HEK293 (cell line): ENCODE data around the gene ROM1.

Source experiments
- CTCF ChIA-PET: fragments of 350-600 bp; formaldehyde crosslinking; extraction: SDS; loops from one replicate; lab custom pipeline; 2021; ENCODE audit warnings: antibody characterized with exemption; lab: Yijun Ruan, JAX
- POLR2A ChIA-PET: fragments of 300-600 bp; formaldehyde crosslinking; extraction: SDS; loops from one replicate; lab custom pipeline; 2020; ENCODE audit warnings: antibody characterized with exemption, inconsistent platforms; lab: Yijun Ruan, JAX
- H3K27ac ChIP-seq: fragments of 200-500 bp; sonication (Bioruptor generic); 2 replicates; pipeline ENCODE4 v1.5.1; 2014; ENCODE audit warnings: low read depth, low read length, control low read depth, inconsistent platforms; ENCODE audit errors: extremely low read depth
- H3K36me3 ChIP-seq, 2 experiments: fragments of 200-500 bp in 1 of 2; sonication (Bioruptor generic) in 1 of 2; 1 replicate in 1 of 2; 2 replicates in 1 of 2; pipeline ENCODE4 v1.5.1; 2014 to 2017; ENCODE audit warnings: inconsistent platforms in 2 of 2, low read length in 2 of 2; ENCODE audit not compliant: control insufficient read depth in 2 of 2, insufficient read depth in 1 of 2
- H3K4me1 ChIP-seq: fragments of 200-500 bp; sonication (Bioruptor generic); 2 replicates; pipeline ENCODE4 v1.5.1; 2014; ENCODE audit warnings: mild to moderate bottlenecking, low read length, inconsistent platforms; ENCODE audit not compliant: control insufficient read depth, insufficient read depth
- H3K4me3 ChIP-seq: 2 replicates; pipeline ENCODE4 v1.5.1; 2011; ENCODE audit warnings: low read depth, mild to moderate bottlenecking, control low read depth, low read length, moderate library complexity
- H3K9me3 ChIP-seq: fragments of 200-500 bp; sonication (Bioruptor generic); 2 replicates; pipeline ENCODE4 v1.5.1; 2014; ENCODE audit warnings: low read depth, low read length, inconsistent platforms; ENCODE audit not compliant: control insufficient read depth, insufficient read depth
- HOXA7 ChIP-seq: sonication (generic); formaldehyde crosslinking; IDR thresholded peaks from 2 replicates; pipeline ENCODE4 v1.8.1; 2022; ENCODE audit warnings: missing genetic modification reagents, borderline replicate concordance
- KLF1 ChIP-seq: fragments of 450-650 bp; formaldehyde crosslinking; IDR thresholded peaks from 2 replicates; pipeline ENCODE4 v1.5.1; 2016; ENCODE audit warnings: missing biosample characterization, missing genetic modification characterization
- RBAK ChIP-seq: fragments of 450-650 bp; formaldehyde crosslinking; IDR thresholded peaks from 2 replicates; pipeline ENCODE4 v1.5.1; 2016; ENCODE audit warnings: missing biosample characterization, missing genetic modification characterization
- SP2 ChIP-seq: fragments of 450-650 bp; formaldehyde crosslinking; IDR thresholded peaks from 2 replicates; pipeline ENCODE4 v1.5.1; 2016; ENCODE audit warnings: missing biosample characterization, missing genetic modification characterization
- WT1 ChIP-seq: fragments of 450-650 bp; formaldehyde crosslinking; IDR thresholded peaks from 2 replicates; pipeline ENCODE4 v1.5.1; 2016; ENCODE audit warnings: missing biosample characterization, missing genetic modification characterization
- ZBTB17 ChIP-seq: fragments of 450-650 bp; formaldehyde crosslinking; IDR thresholded peaks from 2 replicates; pipeline ENCODE4 v1.5.1; 2016; ENCODE audit warnings: missing biosample characterization, missing genetic modification characterization
- ZBTB8A ChIP-seq: fragments of 450-650 bp; formaldehyde crosslinking; IDR thresholded peaks from 2 replicates; pipeline ENCODE4 v1.5.1; 2016; ENCODE audit warnings: missing biosample characterization, missing genetic modification characterization
- ZFHX2 ChIP-seq: fragments of 450-650 bp; formaldehyde crosslinking; conservative IDR thresholded peaks from 2 replicates; pipeline ENCODE4 v1.5.1; 2016; ENCODE audit warnings: missing biosample characterization, missing genetic modification characterization
- ZFP3 ChIP-seq: fragments of 450-650 bp; formaldehyde crosslinking; IDR thresholded peaks from 2 replicates; pipeline ENCODE4 v1.5.1; 2016; ENCODE audit warnings: low read depth, missing biosample characterization, missing genetic modification characterization
- ZFP41 ChIP-seq: fragments of 450-650 bp; formaldehyde crosslinking; IDR thresholded peaks from 2 replicates; pipeline ENCODE4 v1.5.1; 2016; ENCODE audit warnings: missing biosample characterization, missing genetic modification characterization, borderline replicate concordance
- ZIC2 ChIP-seq: fragments of 450-650 bp; formaldehyde crosslinking; IDR thresholded peaks from 2 replicates; pipeline ENCODE4 v1.5.1; 2016; ENCODE audit warnings: missing biosample characterization, missing genetic modification characterization
- ZNF19 ChIP-seq: fragments of 450-650 bp; formaldehyde crosslinking; IDR thresholded peaks from 2 replicates; pipeline ENCODE4; 2016; ENCODE audit warnings: missing biosample characterization, missing genetic modification characterization, low read depth
- ZNF2 ChIP-seq: fragments of 450-650 bp; formaldehyde crosslinking; IDR thresholded peaks from 2 replicates; pipeline ENCODE4 v1.5.1; 2016; ENCODE audit warnings: missing biosample characterization, missing genetic modification characterization
- ZNF211 ChIP-seq: fragments of 450-650 bp; formaldehyde crosslinking; IDR thresholded peaks from 2 replicates; pipeline ENCODE4 v1.5.1; 2016; ENCODE audit warnings: low read depth, missing biosample characterization, missing genetic modification characterization
- ZNF223 ChIP-seq: fragments of 450-650 bp; formaldehyde crosslinking; IDR thresholded peaks from 2 replicates; pipeline ENCODE4 v1.5.1; 2016; ENCODE audit warnings: missing biosample characterization, missing genetic modification characterization
- ZNF248 ChIP-seq: fragments of 450-650 bp; formaldehyde crosslinking; IDR thresholded peaks from 2 replicates; pipeline ENCODE4 v1.5.1; 2017; ENCODE audit warnings: missing biosample characterization, missing genetic modification characterization
- ZNF341 ChIP-seq: fragments of 450-650 bp; formaldehyde crosslinking; IDR thresholded peaks from 2 replicates; pipeline ENCODE4; 2016; ENCODE audit warnings: low read depth, missing biosample characterization, missing genetic modification characterization
- ZNF610 ChIP-seq: fragments of 450-650 bp; formaldehyde crosslinking; IDR thresholded peaks from 2 replicates; pipeline ENCODE4 v1.5.1; 2016; ENCODE audit warnings: missing biosample characterization, missing genetic modification characterization, borderline replicate concordance
- ZNF626 ChIP-seq: fragments of 450-650 bp; sonication (Bioruptor Pico); formaldehyde crosslinking; IDR thresholded peaks from 2 replicates; pipeline ENCODE4 v1.5.1; 2018; ENCODE audit warnings: missing biosample characterization, missing genetic modification characterization, inconsistent platforms
- ZNF677 ChIP-seq: fragments of 450-650 bp; IDR thresholded peaks from 2 replicates; pipeline ENCODE4 v1.5.0; 2018; ENCODE audit warnings: missing biosample characterization, mild to moderate bottlenecking, missing genetic modification characterization, moderate library complexity
- ZNF768 ChIP-seq: fragments of 450-650 bp; formaldehyde crosslinking; IDR thresholded peaks from 2 replicates; pipeline ENCODE4 v1.5.1; 2018; ENCODE audit warnings: missing biosample characterization, mild to moderate bottlenecking, missing genetic modification characterization
- ZNF843 ChIP-seq: fragments of 450-650 bp; formaldehyde crosslinking; IDR thresholded peaks from 2 replicates; pipeline ENCODE4 v1.5.1; 2016; ENCODE audit warnings: missing biosample characterization, missing genetic modification characterization
- TF ChIP-seq, protein P1 (sequence below): fragments of 450-650 bp; formaldehyde crosslinking; IDR thresholded peaks from 2 replicates; pipeline ENCODE4 v1.5.1; 2016; ENCODE audit warnings: missing biosample characterization, missing genetic modification characterization
- TF ChIP-seq, protein P2 (sequence below): fragments of 450-650 bp; formaldehyde crosslinking; IDR thresholded peaks from 2 replicates; pipeline ENCODE4 v1.5.1; 2016; ENCODE audit warnings: missing biosample characterization, missing genetic modification characterization
- TF ChIP-seq, protein P3 (sequence below): fragments of 450-650 bp; formaldehyde crosslinking; IDR thresholded peaks from 2 replicates; pipeline ENCODE4 v1.5.1; 2016; ENCODE audit warnings: missing biosample characterization, missing genetic modification characterization

Gene ROM1

DNA sequence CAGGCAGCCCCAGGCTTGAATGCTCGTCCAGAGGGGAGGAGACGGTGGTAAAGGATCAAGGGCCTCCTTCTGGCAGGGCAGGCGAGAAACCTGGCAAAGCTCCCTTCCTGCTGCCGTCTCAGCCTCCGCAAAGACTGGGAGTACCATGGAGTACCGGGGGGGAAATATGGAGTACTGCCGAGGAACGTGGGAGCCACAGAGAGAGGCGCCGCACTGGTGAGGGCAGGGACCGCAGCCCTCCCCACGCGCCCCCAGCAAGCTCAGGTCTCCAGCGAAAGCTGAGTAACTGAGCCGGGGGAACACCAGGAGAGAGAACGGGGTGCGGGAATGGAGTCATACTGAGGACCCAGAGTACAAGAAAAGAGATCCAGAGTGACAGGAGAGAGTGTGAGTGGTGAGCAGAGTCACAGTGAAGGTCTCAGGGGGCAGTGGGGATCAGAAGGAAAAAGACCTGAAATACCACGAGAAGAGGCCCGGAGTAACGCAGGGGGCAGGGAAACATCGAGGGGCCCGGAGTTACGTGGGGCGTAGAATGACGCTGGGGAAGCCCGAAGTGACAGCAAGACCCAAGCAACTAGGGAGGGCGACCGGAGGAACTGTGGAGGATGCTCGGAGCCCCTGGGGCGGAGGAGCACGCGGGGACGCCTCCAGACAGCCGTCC lies 1.2 kb upstream of the ROM1 start (continued):
- TF ChIP-seq SP2 (peak; percentile 23; the same call in 1 of the 2 replicates), ZNF211 (tag by site-specific recombination) (no peak), ZIC2 (tag by site-specific recombination) (peak; percentile 38; the same call in 1 of the 2 replicates), ZFHX2 (tag by site-specific recombination) (peak; percentile 34), ZBTB17 (tag by site-specific recombination) (peak; percentile 71), ZNF19 (tag by site-specific recombination) (no peak), ZNF248 (no peak)

DNA sequence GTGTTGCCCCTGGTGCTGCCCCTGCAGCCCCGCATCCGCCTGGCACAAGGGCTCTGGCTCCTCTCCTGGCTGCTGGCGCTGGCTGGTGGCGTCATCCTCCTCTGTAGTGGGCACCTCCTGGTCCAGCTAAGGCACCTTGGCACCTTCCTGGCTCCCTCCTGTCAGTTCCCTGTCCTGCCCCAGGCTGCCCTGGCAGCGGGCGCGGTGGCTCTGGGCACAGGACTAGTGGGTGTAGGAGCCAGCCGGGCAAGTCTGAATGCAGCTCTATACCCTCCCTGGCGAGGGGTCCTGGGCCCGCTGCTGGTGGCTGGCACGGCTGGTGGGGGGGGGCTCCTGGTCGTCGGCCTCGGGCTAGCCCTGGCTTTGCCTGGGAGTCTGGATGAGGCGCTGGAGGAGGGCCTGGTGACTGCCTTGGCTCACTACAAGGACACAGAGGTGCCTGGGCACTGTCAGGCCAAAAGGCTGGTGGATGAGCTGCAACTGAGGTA lies 278 bp downstream of the ROM1 start:
- Histone ChIP-seq H3K4me1 (no peaks in the 10 kb centered on the region), H3K4me3 (no peak overlapping the region), H3K36me3 (peaks cover 0 to 48% of the 10 kb centered on the region in 2 experiments; a peak in 2 of 3 replicates), H3K27ac (no peak overlapping the region), H3K9me3 (no peaks in the 10 kb centered on the region)
- TF ChIP-seq, protein P1, sequence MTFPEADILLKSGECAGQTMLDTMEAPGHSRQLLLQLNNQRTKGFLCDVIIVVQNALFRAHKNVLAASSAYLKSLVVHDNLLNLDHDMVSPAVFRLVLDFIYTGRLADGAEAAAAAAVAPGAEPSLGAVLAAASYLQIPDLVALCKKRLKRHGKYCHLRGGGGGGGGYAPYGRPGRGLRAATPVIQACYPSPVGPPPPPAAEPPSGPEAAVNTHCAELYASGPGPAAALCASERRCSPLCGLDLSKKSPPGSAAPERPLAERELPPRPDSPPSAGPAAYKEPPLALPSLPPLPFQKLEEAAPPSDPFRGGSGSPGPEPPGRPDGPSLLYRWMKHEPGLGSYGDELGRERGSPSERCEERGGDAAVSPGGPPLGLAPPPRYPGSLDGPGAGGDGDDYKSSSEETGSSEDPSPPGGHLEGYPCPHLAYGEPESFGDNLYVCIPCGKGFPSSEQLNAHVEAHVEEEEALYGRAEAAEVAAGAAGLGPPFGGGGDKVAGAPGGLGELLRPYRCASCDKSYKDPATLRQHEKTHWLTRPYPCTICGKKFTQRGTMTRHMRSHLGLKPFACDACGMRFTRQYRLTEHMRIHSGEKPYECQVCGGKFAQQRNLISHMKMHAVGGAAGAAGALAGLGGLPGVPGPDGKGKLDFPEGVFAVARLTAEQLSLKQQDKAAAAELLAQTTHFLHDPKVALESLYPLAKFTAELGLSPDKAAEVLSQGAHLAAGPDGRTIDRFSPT: peak; percentile 97
- 0 out of 2 replicates have a peak, but pooled peaks have one; percentile 28 for TF ChIP-seq ZBTB8A
- no peak for TF ChIP-seq ZNF341 (tag by site-specific recombination)
- CTCF ChIA-PET: interaction anchor here (0.5 to 1.4 kb wide), 5 partner anchors 13 to 219 kb away, joined by 3 to 5 read pairs (median 3); no protein-coding TSS in a partner anchor
- POLR2A ChIA-PET: interaction anchor here (0.6 to 4.1 kb wide), 6 partner anchors 8 to 59 kb away, joined by 3 to 31 read pairs (median 6); partner anchors contain the start of genes B3GAT3, INTS5, LBHD1 and MTA2

DNA sequence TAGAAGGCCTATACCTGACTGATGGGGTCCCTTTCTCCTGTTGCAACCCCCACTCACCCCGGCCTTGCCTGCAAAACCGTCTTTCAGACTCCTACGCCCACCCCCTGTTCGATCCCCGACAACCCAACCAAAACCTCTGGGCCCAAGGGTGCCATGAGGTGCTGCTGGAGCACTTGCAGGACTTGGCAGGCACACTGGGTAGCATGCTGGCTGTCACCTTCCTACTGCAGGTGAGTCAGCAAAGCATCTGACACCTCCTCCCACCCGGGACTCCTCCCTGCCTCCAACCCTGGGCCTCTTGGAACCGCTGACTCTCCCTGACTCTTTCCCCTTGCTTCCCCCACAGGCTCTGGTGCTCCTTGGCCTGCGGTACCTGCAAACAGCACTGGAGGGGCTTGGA lies 1.2 kb downstream of the ROM1 start:
- CTCF ChIA-PET: no interaction called here
- no peaks in the 10 kb centered on the region for H3K9me3 ChIP-seq
- H3K4me1 ChIP-seq: no peaks in the 10 kb centered on the region
- H3K36me3 ChIP-seq: peaks cover 0 to 43% of the 10 kb centered on the region in 2 experiments; a peak in 2 of 3 replicates
- no peak overlapping the region for H3K4me3 ChIP-seq
- 0 out of 2 replicates have a peak overlapping the region, but pooled peaks have one; percentile 2 for H3K27ac ChIP-seq
- POLR2A ChIA-PET: no interaction called here
- TF ChIP-seq ZIC2 (tag by site-specific recombination): no peak
- TF ChIP-seq, protein P2, sequence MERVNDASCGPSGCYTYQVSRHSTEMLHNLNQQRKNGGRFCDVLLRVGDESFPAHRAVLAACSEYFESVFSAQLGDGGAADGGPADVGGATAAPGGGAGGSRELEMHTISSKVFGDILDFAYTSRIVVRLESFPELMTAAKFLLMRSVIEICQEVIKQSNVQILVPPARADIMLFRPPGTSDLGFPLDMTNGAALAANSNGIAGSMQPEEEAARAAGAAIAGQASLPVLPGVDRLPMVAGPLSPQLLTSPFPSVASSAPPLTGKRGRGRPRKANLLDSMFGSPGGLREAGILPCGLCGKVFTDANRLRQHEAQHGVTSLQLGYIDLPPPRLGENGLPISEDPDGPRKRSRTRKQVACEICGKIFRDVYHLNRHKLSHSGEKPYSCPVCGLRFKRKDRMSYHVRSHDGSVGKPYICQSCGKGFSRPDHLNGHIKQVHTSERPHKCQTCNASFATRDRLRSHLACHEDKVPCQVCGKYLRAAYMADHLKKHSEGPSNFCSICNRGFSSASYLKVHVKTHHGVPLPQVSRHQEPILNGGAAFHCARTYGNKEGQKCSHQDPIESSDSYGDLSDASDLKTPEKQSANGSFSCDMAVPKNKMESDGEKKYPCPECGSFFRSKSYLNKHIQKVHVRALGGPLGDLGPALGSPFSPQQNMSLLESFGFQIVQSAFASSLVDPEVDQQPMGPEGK (tag by site-specific recombination): peak; percentile 30; the same call in 1 of the 2 replicates
- no peak for TF ChIP-seq HOXA7 (CRISPR knock-in tag)
- no peak for TF ChIP-seq WT1
- TF ChIP-seq ZFP3 (tag by site-specific recombination): no peak
- no peak for TF ChIP-seq ZNF626 (tag by site-specific recombination)
- no peak for TF ChIP-seq ZNF610 (tag by site-specific recombination)
- no peak for TF ChIP-seq RBAK (tag by site-specific recombination)
- no peak for TF ChIP-seq ZNF843 (tag by site-specific recombination)
- TF ChIP-seq, protein P3, sequence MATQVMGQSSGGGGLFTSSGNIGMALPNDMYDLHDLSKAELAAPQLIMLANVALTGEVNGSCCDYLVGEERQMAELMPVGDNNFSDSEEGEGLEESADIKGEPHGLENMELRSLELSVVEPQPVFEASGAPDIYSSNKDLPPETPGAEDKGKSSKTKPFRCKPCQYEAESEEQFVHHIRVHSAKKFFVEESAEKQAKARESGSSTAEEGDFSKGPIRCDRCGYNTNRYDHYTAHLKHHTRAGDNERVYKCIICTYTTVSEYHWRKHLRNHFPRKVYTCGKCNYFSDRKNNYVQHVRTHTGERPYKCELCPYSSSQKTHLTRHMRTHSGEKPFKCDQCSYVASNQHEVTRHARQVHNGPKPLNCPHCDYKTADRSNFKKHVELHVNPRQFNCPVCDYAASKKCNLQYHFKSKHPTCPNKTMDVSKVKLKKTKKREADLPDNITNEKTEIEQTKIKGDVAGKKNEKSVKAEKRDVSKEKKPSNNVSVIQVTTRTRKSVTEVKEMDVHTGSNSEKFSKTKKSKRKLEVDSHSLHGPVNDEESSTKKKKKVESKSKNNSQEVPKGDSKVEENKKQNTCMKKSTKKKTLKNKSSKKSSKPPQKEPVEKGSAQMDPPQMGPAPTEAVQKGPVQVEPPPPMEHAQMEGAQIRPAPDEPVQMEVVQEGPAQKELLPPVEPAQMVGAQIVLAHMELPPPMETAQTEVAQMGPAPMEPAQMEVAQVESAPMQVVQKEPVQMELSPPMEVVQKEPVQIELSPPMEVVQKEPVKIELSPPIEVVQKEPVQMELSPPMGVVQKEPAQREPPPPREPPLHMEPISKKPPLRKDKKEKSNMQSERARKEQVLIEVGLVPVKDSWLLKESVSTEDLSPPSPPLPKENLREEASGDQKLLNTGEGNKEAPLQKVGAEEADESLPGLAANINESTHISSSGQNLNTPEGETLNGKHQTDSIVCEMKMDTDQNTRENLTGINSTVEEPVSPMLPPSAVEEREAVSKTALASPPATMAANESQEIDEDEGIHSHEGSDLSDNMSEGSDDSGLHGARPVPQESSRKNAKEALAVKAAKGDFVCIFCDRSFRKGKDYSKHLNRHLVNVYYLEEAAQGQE: no peak
- no peak for TF ChIP-seq ZNF768 (tag by site-specific recombination)
- no peak for TF ChIP-seq KLF1 (tag by site-specific recombination)
- no peak for TF ChIP-seq ZNF677
- no peak for TF ChIP-seq ZNF223
- no peak for TF ChIP-seq ZFP41 (tag by site-specific recombination)
- TF ChIP-seq ZBTB17 (tag by site-specific recombination): no peak
- no peak for TF ChIP-seq ZNF2 (tag by site-specific recombination)
